ENCODE data around the gene FRMD4B.

Gene FRMD4B

GRCh38 chr3:69426291-69426966 lies 40.5 kb upstream of the FRMD4B start:
- peaks cover 2 to 8% of the 10 kb centered on the region in 2 experiments for H3K4me1 ChIP-seq (ENCODE audit: control insufficient read depth in 1 of 2, insufficient read depth in 1 of 2, low read depth in 1 of 2, low read length in 1 of 2)
- no peaks in the 10 kb centered on the region for H3K9me3 ChIP-seq
- no peak for TF ChIP-seq CTCF (IDR thresholded peaks at IDR 0.05)
- H3K27ac ChIP-seq, result no peak overlapping the region
- H3K4me3 ChIP-seq (ENCODE audit: low read depth in 1 of 2, low read length in 1 of 2), result no peak overlapping the region
- H3K27me3 ChIP-seq, result no peaks in the 10 kb centered on the region
- no peaks in the 10 kb centered on the region for H3K36me3 ChIP-seq

- Histone ChIP-seq H3K9me3 (no peaks in the 10 kb centered on the region), H3K27ac (no peak overlapping the region), H3K4me1 (ENCODE audit: control insufficient read depth in 1 of 2, insufficient read depth in 1 of 2, low read depth in 1 of 2, low read length in 1 of 2) (no peaks in the 10 kb centered on the region), H3K36me3 (no peaks in the 10 kb centered on the region), H3K4me3 (ENCODE audit: low read depth in 1 of 2, low read length in 1 of 2) (no peak overlapping the region), H3K27me3 (no peaks in the 10 kb centered on the region)
- no peak for TF ChIP-seq CTCF (IDR thresholded peaks at IDR 0.05)
Observed at GRCh38 chr3:69425249-69425648, 39.4 kb upstream of the FRMD4B start.

- Histone ChIP-seq H3K9me3 (no peaks in the 10 kb centered on the region), H3K4me1 (ENCODE audit: control insufficient read depth in 1 of 2, insufficient read depth in 1 of 2, low read depth in 1 of 2, low read length in 1 of 2) (no peaks in the 10 kb centered on the region), H3K27me3 (no peaks in the 10 kb centered on the region), H3K27ac (no peak overlapping the region), H3K36me3 (no peaks in the 10 kb centered on the region), H3K4me3 (ENCODE audit: low read depth in 1 of 2, low read length in 1 of 2) (no peak overlapping the region)
- no peak for TF ChIP-seq CTCF (IDR thresholded peaks at IDR 0.05)
Observed at GRCh38 chr3:69423463-69424155, 37.7 kb upstream of the FRMD4B start.

- no peak overlapping the region for H3K27ac ChIP-seq
- no peak for TF ChIP-seq CTCF (IDR thresholded peaks at IDR 0.05)
- H3K4me1 ChIP-seq (ENCODE audit: control insufficient read depth in 1 of 2, insufficient read depth in 1 of 2, low read depth in 1 of 2, low read length in 1 of 2), result no peaks in the 10 kb centered on the region
- H3K4me3 ChIP-seq (ENCODE audit: low read depth in 1 of 2, low read length in 1 of 2), result no peak overlapping the region
- H3K27me3 ChIP-seq, result no peaks in the 10 kb centered on the region
- no peaks in the 10 kb centered on the region for H3K9me3 ChIP-seq
- H3K36me3 ChIP-seq, result no peaks in the 10 kb centered on the region
Observed at GRCh38 chr3:69422751-69423150, 36.9 kb upstream of the FRMD4B start.

- TF ChIP-seq CTCF (IDR thresholded peaks at IDR 0.05), result no peak
- H3K9me3 ChIP-seq, result no peaks in the 10 kb centered on the region
- no peaks in the 10 kb centered on the region for H3K4me1 ChIP-seq (ENCODE audit: control insufficient read depth in 1 of 2, insufficient read depth in 1 of 2, low read depth in 1 of 2, low read length in 1 of 2)
- H3K27me3 ChIP-seq, result no peaks in the 10 kb centered on the region
- H3K4me3 ChIP-seq (ENCODE audit: low read depth in 1 of 2, low read length in 1 of 2), result no peak overlapping the region
- H3K36me3 ChIP-seq, result no peaks in the 10 kb centered on the region
- no peak overlapping the region for H3K27ac ChIP-seq
Observed at GRCh38 chr3:69420781-69421520, 35.1 kb upstream of the FRMD4B start.
